ENCODE measurements around the gene EPG5.

- no peak for TF ChIP-seq CTCF (IDR thresholded peaks at IDR 0.05)
- no peak for TF ChIP-seq EZH2 (IDR thresholded peaks at IDR 0.05)
- TF ChIP-seq EZH2phosphoT487 (IDR thresholded peaks at IDR 0.05), result no peak
Observed at GRCh38 chr18:45995461-45995860, 28.3 kb upstream of the EPG5 start.

Measured in neural progenitor cell (in vitro differentiated cells).